Right lobe of liver (tissue), 4 donors: ENCODE measurements around the gene CELF2.

Source experiments
- POLR2A ChIP-seq: fragments of 450-650 bp; IDR thresholded peaks from one replicate; pipeline ENCODE4 v1.6.1; 2017; ENCODE audit warnings: antibody characterized with exemption, mild to moderate bottlenecking
- TF ChIP-seq, protein P1 (sequence below), 4 donors: fragments of 200-600 bp in 3 of 4; fragments of 450-650 bp in 1 of 4; IDR thresholded peaks; one replicate each; pipeline versions ENCODE4 v1.5.1 to v1.8.0; 2016 to 2022; ENCODE audit warnings: antibody characterized with exemption in 4 of 4, mild to moderate bottlenecking in 2 of 4
- donor health status: DM: no; HTN: no; CAD: no.
- donor health status: DM: no; HTN: no; CAD: no.
- donor health status: DM: no; HTN: yes; CAD: no.

DNA sequence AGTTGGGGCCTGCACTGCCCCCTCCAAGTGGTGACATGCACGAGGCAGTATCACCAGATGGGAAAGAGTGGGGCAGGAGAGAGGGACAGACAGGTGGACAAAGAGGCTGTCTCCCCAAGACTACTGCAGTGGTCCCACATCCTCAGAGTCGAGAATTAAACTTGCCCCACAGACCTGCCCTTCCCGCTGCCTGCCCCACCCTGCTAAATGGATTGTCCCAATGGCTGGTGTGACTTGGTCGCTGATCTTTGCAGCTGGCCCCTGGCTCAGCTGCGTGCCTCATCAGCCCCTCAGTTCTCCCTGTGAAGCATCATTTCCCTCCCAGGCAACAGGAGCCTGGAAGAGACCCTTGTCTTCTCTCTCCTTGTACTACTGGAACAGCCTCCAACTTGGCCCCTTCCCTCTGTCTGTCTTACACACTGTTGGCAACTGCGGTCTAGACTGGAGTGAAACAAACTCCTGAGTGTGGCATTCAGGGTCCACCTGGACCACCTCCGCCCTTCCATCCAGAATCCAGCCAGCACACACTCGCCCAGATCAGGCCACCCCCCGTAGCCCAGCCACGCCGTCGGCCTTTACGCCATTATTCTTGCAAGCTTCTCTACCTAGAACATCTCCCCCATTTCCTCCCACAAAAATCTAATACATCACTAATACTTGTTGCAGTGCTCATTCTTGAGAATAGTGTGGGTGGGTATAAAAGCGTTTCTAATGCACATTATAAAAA, 275.1 kb downstream of the CELF2 start:
- TF ChIP-seq, protein P1, sequence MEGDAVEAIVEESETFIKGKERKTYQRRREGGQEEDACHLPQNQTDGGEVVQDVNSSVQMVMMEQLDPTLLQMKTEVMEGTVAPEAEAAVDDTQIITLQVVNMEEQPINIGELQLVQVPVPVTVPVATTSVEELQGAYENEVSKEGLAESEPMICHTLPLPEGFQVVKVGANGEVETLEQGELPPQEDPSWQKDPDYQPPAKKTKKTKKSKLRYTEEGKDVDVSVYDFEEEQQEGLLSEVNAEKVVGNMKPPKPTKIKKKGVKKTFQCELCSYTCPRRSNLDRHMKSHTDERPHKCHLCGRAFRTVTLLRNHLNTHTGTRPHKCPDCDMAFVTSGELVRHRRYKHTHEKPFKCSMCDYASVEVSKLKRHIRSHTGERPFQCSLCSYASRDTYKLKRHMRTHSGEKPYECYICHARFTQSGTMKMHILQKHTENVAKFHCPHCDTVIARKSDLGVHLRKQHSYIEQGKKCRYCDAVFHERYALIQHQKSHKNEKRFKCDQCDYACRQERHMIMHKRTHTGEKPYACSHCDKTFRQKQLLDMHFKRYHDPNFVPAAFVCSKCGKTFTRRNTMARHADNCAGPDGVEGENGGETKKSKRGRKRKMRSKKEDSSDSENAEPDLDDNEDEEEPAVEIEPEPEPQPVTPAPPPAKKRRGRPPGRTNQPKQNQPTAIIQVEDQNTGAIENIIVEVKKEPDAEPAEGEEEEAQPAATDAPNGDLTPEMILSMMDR (IDR thresholded peaks at IDR 0.05): no peak
- no peak for TF ChIP-seq POLR2A
